Measurements from ENCODE around the gene ULK2.

Gene ULK2

DNA sequence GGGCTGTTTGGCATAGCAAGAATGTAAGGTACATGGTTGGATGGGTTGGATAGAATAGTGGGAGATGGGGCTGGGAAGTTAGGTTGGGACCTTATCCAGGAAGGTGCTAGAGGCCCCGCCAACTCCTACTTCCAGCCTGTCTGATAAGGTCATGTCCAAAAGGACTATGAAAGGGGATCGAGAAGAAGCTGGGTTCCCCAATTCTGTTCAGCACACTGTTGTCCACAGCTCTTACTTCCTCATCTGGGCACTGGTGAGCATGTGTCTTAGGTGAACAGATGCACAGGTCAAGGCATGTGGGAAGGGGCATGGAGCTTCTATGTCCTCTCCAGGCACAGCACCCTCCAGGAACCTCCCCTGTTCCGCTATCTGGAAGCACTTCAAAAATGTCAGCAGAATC lies 5.6 kb upstream of the ULK2 start:
- TF ChIP-seq PPARA (CRISPR knock-in tag; IDR thresholded peaks at IDR 0.05; ENCODE audit: borderline replicate concordance) = no peak
- TF ChIP-seq SNAI2 (CRISPR knock-in tag; IDR thresholded peaks at IDR 0.05) = no peak
- TF ChIP-seq CSDC2 (CRISPR knock-in tag; IDR thresholded peaks at IDR 0.05) = no peak
- no peak for TF ChIP-seq ISL1 (CRISPR knock-in tag; IDR thresholded peaks at IDR 0.05)
- TF ChIP-seq ARNTL (CRISPR knock-in tag; IDR thresholded peaks at IDR 0.05; ENCODE audit: borderline replicate concordance, low read depth) = no peak
- no peak for TF ChIP-seq TCF4 (CRISPR knock-in tag; IDR thresholded peaks at IDR 0.05; ENCODE audit: borderline replicate concordance)
- TF ChIP-seq CSRNP3 (CRISPR knock-in tag; IDR thresholded peaks at IDR 0.05) = no peak
- ATAC-seq = no peak

DNA sequence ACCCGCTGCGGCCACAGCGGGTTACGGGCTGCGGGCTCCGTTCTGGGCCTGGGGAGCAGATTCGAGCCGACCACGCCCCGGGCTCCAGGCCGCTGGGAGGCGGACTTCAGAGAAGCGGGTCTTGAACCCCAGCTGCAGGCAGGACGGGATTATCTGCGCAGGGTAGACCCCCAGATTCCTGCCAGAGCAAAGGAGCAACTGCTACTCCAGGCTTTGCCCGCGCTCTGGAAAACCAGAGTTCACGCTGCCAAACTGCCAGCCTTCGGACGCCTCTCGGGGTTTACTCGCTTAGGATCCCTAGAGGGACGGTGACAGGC lies 301 bp upstream of the ULK2 start:
- TF ChIP-seq OSR1 (CRISPR knock-in tag; IDR thresholded peaks at IDR 0.05) (no peak), ZNF8 (CRISPR knock-in tag; IDR thresholded peaks at IDR 0.05) (no peak), ZNF70 (CRISPR knock-in tag; IDR thresholded peaks at IDR 0.05) (no peak), ESRRG (CRISPR knock-in tag; IDR thresholded peaks at IDR 0.05) (no peak), TCF4 (CRISPR knock-in tag; IDR thresholded peaks at IDR 0.05; ENCODE audit: borderline replicate concordance) (no peak), ZFP3 (CRISPR knock-in tag; IDR thresholded peaks at IDR 0.05) (no peak), TSHZ2 (CRISPR knock-in tag; IDR thresholded peaks at IDR 0.05) (no peak), SNAI2 (CRISPR knock-in tag; IDR thresholded peaks at IDR 0.05) (no peak), ARNTL (CRISPR knock-in tag; IDR thresholded peaks at IDR 0.05; ENCODE audit: borderline replicate concordance, low read depth) (no peak), ZFP30 (CRISPR knock-in tag; IDR thresholded peaks at IDR 0.05) (no peak), ISL1 (CRISPR knock-in tag; IDR thresholded peaks at IDR 0.05) (no peak), POU6F1 (CRISPR knock-in tag; IDR thresholded peaks at IDR 0.05; ENCODE audit: borderline replicate concordance, low read depth) (no peak), TOX (CRISPR knock-in tag; IDR thresholded peaks at IDR 0.05; ENCODE audit: borderline replicate concordance) (no peak)
- TF ChIP-seq, protein P1, sequence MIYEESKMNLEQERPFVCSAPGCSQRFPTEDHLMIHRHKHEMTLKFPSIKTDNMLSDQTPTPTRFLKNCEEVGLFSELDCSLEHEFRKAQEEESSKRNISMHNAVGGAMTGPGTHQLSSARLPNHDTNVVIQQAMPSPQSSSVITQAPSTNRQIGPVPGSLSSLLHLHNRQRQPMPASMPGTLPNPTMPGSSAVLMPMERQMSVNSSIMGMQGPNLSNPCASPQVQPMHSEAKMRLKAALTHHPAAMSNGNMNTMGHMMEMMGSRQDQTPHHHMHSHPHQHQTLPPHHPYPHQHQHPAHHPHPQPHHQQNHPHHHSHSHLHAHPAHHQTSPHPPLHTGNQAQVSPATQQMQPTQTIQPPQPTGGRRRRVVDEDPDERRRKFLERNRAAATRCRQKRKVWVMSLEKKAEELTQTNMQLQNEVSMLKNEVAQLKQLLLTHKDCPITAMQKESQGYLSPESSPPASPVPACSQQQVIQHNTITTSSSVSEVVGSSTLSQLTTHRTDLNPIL (CRISPR knock-in tag; IDR thresholded peaks at IDR 0.05; ENCODE audit: low read depth) = no peak
- ATAC-seq = no peak; the same call in 2 of the 3 replicates

GRCh38 chr17:19867079-19867328 lies 732 bp downstream of the ULK2 start:
- TF ChIP-seq CSRNP3 (CRISPR knock-in tag; IDR thresholded peaks at IDR 0.05) (no peak), PPARA (CRISPR knock-in tag; IDR thresholded peaks at IDR 0.05; ENCODE audit: borderline replicate concordance) (no peak), ZNF8 (CRISPR knock-in tag; IDR thresholded peaks at IDR 0.05) (no peak), GLIS3 (CRISPR knock-in tag; IDR thresholded peaks at IDR 0.05) (no peak), ESRRG (CRISPR knock-in tag; IDR thresholded peaks at IDR 0.05) (no peak), OSR1 (CRISPR knock-in tag; IDR thresholded peaks at IDR 0.05) (no peak), SNAI2 (CRISPR knock-in tag; IDR thresholded peaks at IDR 0.05) (no peak), ZC3H10 (CRISPR knock-in tag; IDR thresholded peaks at IDR 0.05) (no peak), RARB (CRISPR knock-in tag; IDR thresholded peaks at IDR 0.05) (no peak), ARNTL (CRISPR knock-in tag; IDR thresholded peaks at IDR 0.05; ENCODE audit: borderline replicate concordance, low read depth) (no peak), ZNF70 (CRISPR knock-in tag; IDR thresholded peaks at IDR 0.05) (no peak), POU6F1 (CRISPR knock-in tag; IDR thresholded peaks at IDR 0.05; ENCODE audit: borderline replicate concordance, low read depth) (no peak), CSDC2 (CRISPR knock-in tag; IDR thresholded peaks at IDR 0.05) (no peak), PATZ1 (CRISPR knock-in tag; IDR thresholded peaks at IDR 0.05; ENCODE audit: borderline replicate concordance) (no peak), BACH2 (CRISPR knock-in tag; IDR thresholded peaks at IDR 0.05; ENCODE audit: borderline replicate concordance) (no peak), ZFP30 (CRISPR knock-in tag; IDR thresholded peaks at IDR 0.05) (no peak)
- TF ChIP-seq, protein P1 (CRISPR knock-in tag; IDR thresholded peaks at IDR 0.05; ENCODE audit: low read depth) = no peak
- peak; percentile 87 for ATAC-seq

All from SK-N-SH treated with all-trans-retinoic acid at 6 μM for 48 hours (cell line).